ENCODE results near the gene ZNF670. TPM values are rescaled to one million over a fixed set of nuclear protein-coding genes. Genes with fewer than 3 reads are reported as not detected.

The ZNF670 gene
- total and polyA plus RNA-seq, 9 of the 15 experiments (the other 6 are each of a cell fraction or from before 2014, with no cell fraction given) = 7.1 to 23.4 (median 11.8) TPM

DNA sequence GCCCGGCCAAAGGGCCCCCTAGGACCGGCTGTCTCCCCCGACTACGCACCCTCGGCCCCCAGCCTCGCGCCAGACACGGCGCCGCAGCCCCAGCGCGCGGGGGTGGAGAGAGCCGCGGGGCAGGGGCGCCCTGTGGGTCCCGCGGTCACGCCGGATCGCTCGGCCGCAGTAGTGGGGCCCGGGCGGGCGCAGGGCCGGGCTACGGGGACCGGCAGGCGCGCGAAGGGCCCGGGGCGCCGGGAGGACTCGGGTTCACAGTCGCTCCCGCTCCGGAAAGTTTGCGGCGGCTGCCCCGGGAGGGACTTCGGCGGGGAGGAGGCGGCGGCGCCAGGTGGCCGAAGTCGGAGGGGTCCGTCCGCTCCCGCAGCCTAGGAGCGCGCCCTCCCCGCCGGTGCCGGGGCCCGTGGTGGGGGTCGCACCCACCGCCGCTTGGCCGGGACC lies 32.7 kb upstream of the ZNF670 start (continued):
- TF ChIP-seq, protein P1, sequence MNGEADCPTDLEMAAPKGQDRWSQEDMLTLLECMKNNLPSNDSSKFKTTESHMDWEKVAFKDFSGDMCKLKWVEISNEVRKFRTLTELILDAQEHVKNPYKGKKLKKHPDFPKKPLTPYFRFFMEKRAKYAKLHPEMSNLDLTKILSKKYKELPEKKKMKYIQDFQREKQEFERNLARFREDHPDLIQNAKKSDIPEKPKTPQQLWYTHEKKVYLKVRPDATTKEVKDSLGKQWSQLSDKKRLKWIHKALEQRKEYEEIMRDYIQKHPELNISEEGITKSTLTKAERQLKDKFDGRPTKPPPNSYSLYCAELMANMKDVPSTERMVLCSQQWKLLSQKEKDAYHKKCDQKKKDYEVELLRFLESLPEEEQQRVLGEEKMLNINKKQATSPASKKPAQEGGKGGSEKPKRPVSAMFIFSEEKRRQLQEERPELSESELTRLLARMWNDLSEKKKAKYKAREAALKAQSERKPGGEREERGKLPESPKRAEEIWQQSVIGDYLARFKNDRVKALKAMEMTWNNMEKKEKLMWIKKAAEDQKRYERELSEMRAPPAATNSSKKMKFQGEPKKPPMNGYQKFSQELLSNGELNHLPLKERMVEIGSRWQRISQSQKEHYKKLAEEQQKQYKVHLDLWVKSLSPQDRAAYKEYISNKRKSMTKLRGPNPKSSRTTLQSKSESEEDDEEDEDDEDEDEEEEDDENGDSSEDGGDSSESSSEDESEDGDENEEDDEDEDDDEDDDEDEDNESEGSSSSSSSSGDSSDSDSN (IDR thresholded peaks at IDR 0.05; ENCODE audit: borderline replicate concordance in 1 of 2, low read depth in 2 of 2, low read length in 2 of 2) = 0 out of 4 replicates have a peak, but pooled peaks of 1 of the 2 experiments have one; percentile 7
- TF ChIP-seq ZSCAN29 (IDR thresholded peaks at IDR 0.05) = peak; percentile 52; the same call in 1 of the 2 replicates
- TF ChIP-seq ZNF431 (CRISPR knock-in tag; IDR thresholded peaks at IDR 0.05) = peak; percentile 22; the same call in 1 of the 2 replicates

DNA sequence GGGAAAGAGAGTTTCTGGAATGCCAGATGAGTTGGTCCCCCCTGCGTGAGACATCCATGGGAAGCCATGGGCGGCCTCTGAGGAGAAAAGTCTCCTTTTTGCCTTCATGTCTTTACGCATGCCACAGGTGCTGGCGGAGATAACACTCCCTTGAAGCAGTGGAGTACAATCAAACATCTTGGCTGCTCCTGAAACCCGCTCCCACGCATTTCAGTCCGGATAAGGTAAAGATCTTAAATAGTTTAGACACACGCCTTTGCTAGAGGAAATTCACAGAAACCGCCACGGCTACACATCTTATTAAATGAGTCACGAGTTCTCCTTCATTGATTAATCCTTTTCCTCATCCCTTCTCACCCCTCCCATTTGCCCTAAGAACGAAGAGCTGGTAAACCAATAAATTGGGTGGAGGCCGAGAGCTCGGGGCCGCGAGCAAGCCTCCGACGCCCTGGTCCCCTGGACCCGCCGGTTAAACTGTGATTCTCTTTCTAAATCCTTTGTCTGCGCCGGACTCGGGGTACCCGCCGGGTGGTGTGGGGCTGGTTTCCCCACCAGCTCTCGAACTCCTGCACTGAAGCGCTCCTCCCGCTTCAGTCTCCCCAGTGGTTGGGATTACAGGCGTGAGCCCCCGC lies 32.1 kb upstream of the ZNF670 start:
- in situ Hi-C loops (cut with MboI) = no loop called here
- Histone ChIP-seq H3K79me2 (ENCODE audit: control insufficient read depth, insufficient read depth, low read length) (no peaks in the 10 kb centered on the region; the same call in 2 of the 3 replicates), H2AFZ (ENCODE audit: low read depth, low read length) (peak overlapping the region; percentile 100), H3K36me3 (ENCODE audit: control insufficient read depth, insufficient read depth, low read length) (no peaks in the 10 kb centered on the region), H3K9me1 (ENCODE audit: control insufficient read depth, insufficient read depth, low read length) (no peaks in the 10 kb centered on the region), H3K4me1 (replicated peaks in 1 of 2; ENCODE audit: control insufficient read depth in 2 of 2, insufficient read depth in 2 of 2, low read length in 2 of 2) (peaks cover 4 to 34% of the 10 kb centered on the region in 2 experiments), H3K9me3 (replicated peaks; ENCODE audit: control insufficient read depth, insufficient read depth, low read depth, low read length) (peaks cover 5% of the 10 kb centered on the region), H3K4me2 (ENCODE audit: insufficient read depth, low read length) (peak overlapping the region; percentile 84), H3K9ac (ENCODE audit: insufficient read depth in 1 of 2, low read depth in 2 of 2, low read length in 2 of 2) (peak overlapping the region; percentile 72 to 94), H3K4me3 (peak overlapping the region; percentile 68), H3K27ac (ENCODE audit: extremely low read depth, low read depth, low read length) (peak overlapping the region; percentile 82), H3K27me3 (ENCODE audit: control insufficient read depth in 2 of 2, insufficient read depth in 2 of 2, low read length in 2 of 2) (no peaks in the 10 kb centered on the region), H4K20me1 (replicated peaks; ENCODE audit: control insufficient read depth, insufficient read depth, low read length) (no peaks in the 10 kb centered on the region)
- CTCF ChIA-PET (ENCODE audit: low intra/inter-chr PET ratio) = interaction anchor here (0.6 kb wide), 1 partner anchor 1955 kb away, joined by 3 read pairs; no protein-coding TSS in a partner anchor
- intact Hi-C loops (cut with micrococcal nuclease) = loop anchor here (5.0 kb wide), 1 partner anchor 102 kb away; no protein-coding TSS in a partner anchor
- peak; percentile 37 for ATAC-seq
- POLR2A ChIA-PET = interaction anchor here (0.6 to 1.8 kb wide), 4 partner anchors 12 to 180 kb away, joined by 3 to 8 read pairs (median 6); partner anchors contain the start of gene ZNF670
- 2% methylated on average over 29 of the region's 30 CpGs for WGBS (ENCODE audit: insufficient coverage, low coverage, missing lambda C conversion rate)
- peak; percentile 55 to 94 (median 66) for DNase-seq (ENCODE audit: extremely low read depth in 1 of 4, low spot score in 3 of 4)
- peak; percentile 93 for FAIRE-seq
- BruUV-seq (replicated peaks) = TSS peak; percentile 73
- TF ChIP-seq RBBP5 (IDR thresholded peaks at IDR 0.05; ENCODE audit: borderline replicate concordance, insufficient read depth, low read length, poor library complexity, severe bottlenecking) (no peak), TCFL5 (CRISPR knock-in tag; conservative IDR thresholded peaks at IDR 0.05) (no peak), E2F3 (CRISPR knock-in tag; IDR thresholded peaks at IDR 0.05) (no peak), HMGN3 (IDR thresholded peaks at IDR 0.05; ENCODE audit: borderline replicate concordance, extremely low read depth, insufficient read length, low read depth, low read length) (peak; percentile 29), TAF9B (IDR thresholded peaks at IDR 0.05; ENCODE audit: partially characterized antibody) (no peak), FOXK1 (CRISPR knock-in tag; IDR thresholded peaks at IDR 0.05; ENCODE audit: borderline replicate concordance) (no peak), ARID1B (IDR thresholded peaks at IDR 0.05) (peak; percentile 97), SIN3B (IDR thresholded peaks at IDR 0.05; ENCODE audit: low read depth) (no peak), SIN3A (IDR thresholded peaks at IDR 0.05; ENCODE audit: borderline replicate concordance in 2 of 2, control insufficient read depth in 1 of 2, low read depth in 2 of 2, low read length in 2 of 2) (peak in 1 of 2 experiments; percentile 70; a peak in 1 of 4 replicates), RUNX1 (IDR thresholded peaks at IDR 0.05; ENCODE audit: low read depth) (no peak), PCBP1 (IDR thresholded peaks at IDR 0.05; ENCODE audit: low read depth, low read length, poor library complexity, severe bottlenecking) (no peak), MECOM (CRISPR knock-in tag; IDR thresholded peaks at IDR 0.05) (no peak)
- TF ChIP-seq, protein P2, sequence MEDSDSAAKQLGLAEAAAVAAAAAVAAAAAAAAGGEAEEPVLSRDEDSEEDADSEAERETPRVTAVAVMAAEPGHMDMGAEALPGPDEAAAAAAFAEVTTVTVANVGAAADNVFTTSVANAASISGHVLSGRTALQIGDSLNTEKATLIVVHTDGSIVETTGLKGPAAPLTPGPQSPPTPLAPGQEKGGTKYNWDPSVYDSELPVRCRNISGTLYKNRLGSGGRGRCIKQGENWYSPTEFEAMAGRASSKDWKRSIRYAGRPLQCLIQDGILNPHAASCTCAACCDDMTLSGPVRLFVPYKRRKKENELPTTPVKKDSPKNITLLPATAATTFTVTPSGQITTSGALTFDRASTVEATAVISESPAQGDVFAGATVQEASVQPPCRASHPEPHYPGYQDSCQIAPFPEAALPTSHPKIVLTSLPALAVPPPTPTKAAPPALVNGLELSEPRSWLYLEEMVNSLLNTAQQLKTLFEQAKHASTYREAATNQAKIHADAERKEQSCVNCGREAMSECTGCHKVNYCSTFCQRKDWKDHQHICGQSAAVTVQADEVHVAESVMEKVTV (CRISPR knock-in tag; IDR thresholded peaks at IDR 0.05) = no peak

All from K562 (cell line).